ENCODE results near the gene ADGRE2.
"Not testable (repeated sequence)": the region's sequence is repeated elsewhere in the genome, so short reads cannot be mapped to it uniquely, and the experiment has no call there.

ADGRE2 gene

GRCh38 chr19:14774373-14774772 is 4.0 kb downstream of the ADGRE2 start:
- Histone ChIP-seq H3K27me3 (ENCODE audit: control insufficient read depth, insufficient read depth, low read length) (peaks cover 7% of the 10 kb centered on the region), H3K4me1 (ENCODE audit: control insufficient read depth, insufficient read depth, low read length) (no peaks in the 10 kb centered on the region), H3K9ac (ENCODE audit: low read length) (no peak overlapping the region), H3K36me3 (ENCODE audit: control insufficient read depth, insufficient read depth, low read length) (no peaks in the 10 kb centered on the region), H3K9me3 (ENCODE audit: control insufficient read depth, low read length) (no peaks in the 10 kb centered on the region), H3K4me3 (ENCODE audit: low read length) (no peak overlapping the region)

- not testable (repeated sequence) for H3K9me3 ChIP-seq (ENCODE audit: control insufficient read depth, low read length); H3K4me1 ChIP-seq (ENCODE audit: control insufficient read depth, insufficient read depth, low read length); H3K27me3 ChIP-seq (ENCODE audit: control insufficient read depth, insufficient read depth, low read length); H3K9ac ChIP-seq (ENCODE audit: low read length); H3K4me3 ChIP-seq (ENCODE audit: low read length); H3K36me3 ChIP-seq (ENCODE audit: control insufficient read depth, insufficient read depth, low read length)
These were observed 4.6 kb downstream of the ADGRE2 start for GRCh38 chr19:14773722-14774121.

- no peak overlapping the region for H3K4me3 ChIP-seq (ENCODE audit: low read length)
- no peaks in the 10 kb centered on the region for H3K9me3 ChIP-seq (ENCODE audit: control insufficient read depth, low read length)
- peaks cover 7% of the 10 kb centered on the region for H3K27me3 ChIP-seq (ENCODE audit: control insufficient read depth, insufficient read depth, low read length)
- no peaks in the 10 kb centered on the region for H3K4me1 ChIP-seq (ENCODE audit: control insufficient read depth, insufficient read depth, low read length)
- no peak overlapping the region for H3K9ac ChIP-seq (ENCODE audit: low read length)
- H3K36me3 ChIP-seq (ENCODE audit: control insufficient read depth, insufficient read depth, low read length) = no peaks in the 10 kb centered on the region
These were observed 5.4 kb downstream of the ADGRE2 start for GRCh38 chr19:14772995-14773394.

GRCh38 chr19:14772467-14772866 is 5.9 kb downstream of the ADGRE2 start:
- H3K27me3 ChIP-seq (ENCODE audit: control insufficient read depth, insufficient read depth, low read length) = peaks cover 7% of the 10 kb centered on the region
- no peak overlapping the region for H3K4me3 ChIP-seq (ENCODE audit: low read length)
- no peaks in the 10 kb centered on the region for H3K4me1 ChIP-seq (ENCODE audit: control insufficient read depth, insufficient read depth, low read length)
- no peaks in the 10 kb centered on the region for H3K9me3 ChIP-seq (ENCODE audit: control insufficient read depth, low read length)
- no peak overlapping the region for H3K9ac ChIP-seq (ENCODE audit: low read length)
- H3K36me3 ChIP-seq (ENCODE audit: control insufficient read depth, insufficient read depth, low read length) = no peaks in the 10 kb centered on the region

GRCh38 chr19:14770944-14771839 is 7.2 kb downstream of the ADGRE2 start:
- H3K4me3 ChIP-seq (ENCODE audit: low read length) = no peak overlapping the region
- peaks cover 3% of the 10 kb centered on the region for H3K27me3 ChIP-seq (ENCODE audit: control insufficient read depth, insufficient read depth, low read length)
- no peaks in the 10 kb centered on the region for H3K36me3 ChIP-seq (ENCODE audit: control insufficient read depth, insufficient read depth, low read length)
- H3K9me3 ChIP-seq (ENCODE audit: control insufficient read depth, low read length) = no peaks in the 10 kb centered on the region
- H3K9ac ChIP-seq (ENCODE audit: low read length) = no peak overlapping the region
- H3K4me1 ChIP-seq (ENCODE audit: control insufficient read depth, insufficient read depth, low read length) = no peaks in the 10 kb centered on the region

GRCh38 chr19:14770136-14770535 is 8.2 kb downstream of the ADGRE2 start:
- H3K4me3 ChIP-seq (ENCODE audit: low read length) = no peak overlapping the region
- H3K9me3 ChIP-seq (ENCODE audit: control insufficient read depth, low read length) = no peaks in the 10 kb centered on the region
- H3K4me1 ChIP-seq (ENCODE audit: control insufficient read depth, insufficient read depth, low read length) = no peaks in the 10 kb centered on the region
- H3K27me3 ChIP-seq (ENCODE audit: control insufficient read depth, insufficient read depth, low read length) = no peaks in the 10 kb centered on the region
- H3K9ac ChIP-seq (ENCODE audit: low read length) = no peak overlapping the region
- no peaks in the 10 kb centered on the region for H3K36me3 ChIP-seq (ENCODE audit: control insufficient read depth, insufficient read depth, low read length)

GRCh38 chr19:14769201-14769600 is 9.2 kb downstream of the ADGRE2 start:
- no peak overlapping the region for H3K4me3 ChIP-seq (ENCODE audit: low read length)

GRCh38 chr19:14768001-14768400 is 10.4 kb downstream of the ADGRE2 start:
- H3K9me3 ChIP-seq (ENCODE audit: control insufficient read depth, low read length) = no peaks in the 10 kb centered on the region
- H3K9ac ChIP-seq (ENCODE audit: low read length) = no peak overlapping the region
- H3K27me3 ChIP-seq (ENCODE audit: control insufficient read depth, insufficient read depth, low read length) = no peaks in the 10 kb centered on the region
- H3K36me3 ChIP-seq (ENCODE audit: control insufficient read depth, insufficient read depth, low read length) = no peaks in the 10 kb centered on the region
- no peak overlapping the region for H3K4me3 ChIP-seq (ENCODE audit: low read length)
- no peaks in the 10 kb centered on the region for H3K4me1 ChIP-seq (ENCODE audit: control insufficient read depth, insufficient read depth, low read length)

More at GRCh38 chr19:14769201-14769600, 9.2 kb downstream of the ADGRE2 start:
- Histone ChIP-seq H3K9me3 (ENCODE audit: control insufficient read depth, low read length) (no peaks in the 10 kb centered on the region), H3K36me3 (ENCODE audit: control insufficient read depth, insufficient read depth, low read length) (no peaks in the 10 kb centered on the region), H3K27me3 (ENCODE audit: control insufficient read depth, insufficient read depth, low read length) (no peaks in the 10 kb centered on the region), H3K4me1 (ENCODE audit: control insufficient read depth, insufficient read depth, low read length) (no peaks in the 10 kb centered on the region), H3K9ac (ENCODE audit: low read length) (no peak overlapping the region)

- Histone ChIP-seq H3K27me3 (ENCODE audit: control insufficient read depth, insufficient read depth, low read length) (no peaks in the 10 kb centered on the region), H3K9ac (ENCODE audit: low read length) (no peak overlapping the region), H3K4me1 (ENCODE audit: control insufficient read depth, insufficient read depth, low read length) (no peaks in the 10 kb centered on the region), H3K9me3 (ENCODE audit: control insufficient read depth, low read length) (no peaks in the 10 kb centered on the region), H3K4me3 (ENCODE audit: low read length) (no peak overlapping the region), H3K36me3 (ENCODE audit: control insufficient read depth, insufficient read depth, low read length) (no peaks in the 10 kb centered on the region)
These were observed 10.8 kb downstream of the ADGRE2 start for GRCh38 chr19:14767466-14767971.

GRCh38 chr19:14765841-14766240 is 12.5 kb downstream of the ADGRE2 start:
- not testable (repeated sequence) for H3K9me3 ChIP-seq (ENCODE audit: control insufficient read depth, low read length); H3K27me3 ChIP-seq (ENCODE audit: control insufficient read depth, insufficient read depth, low read length); H3K36me3 ChIP-seq (ENCODE audit: control insufficient read depth, insufficient read depth, low read length); H3K4me3 ChIP-seq (ENCODE audit: low read length); H3K9ac ChIP-seq (ENCODE audit: low read length); H3K4me1 ChIP-seq (ENCODE audit: control insufficient read depth, insufficient read depth, low read length)

- H3K9ac ChIP-seq (ENCODE audit: low read length); H3K4me3 ChIP-seq (ENCODE audit: low read length); H3K36me3 ChIP-seq (ENCODE audit: control insufficient read depth, insufficient read depth, low read length): not testable (repeated sequence)
These were observed 13.0 kb downstream of the ADGRE2 start for GRCh38 chr19:14765403-14765802.

GRCh38 chr19:14764401-14764800 is 14.0 kb downstream of the ADGRE2 start:
- no peak overlapping the region for H3K9ac ChIP-seq (ENCODE audit: low read length)
- no peaks in the 10 kb centered on the region for H3K36me3 ChIP-seq (ENCODE audit: control insufficient read depth, insufficient read depth, low read length)
- no peak overlapping the region for H3K4me3 ChIP-seq (ENCODE audit: low read length)
- H3K4me1 ChIP-seq (ENCODE audit: control insufficient read depth, insufficient read depth, low read length) = no peaks in the 10 kb centered on the region
- H3K27me3 ChIP-seq (ENCODE audit: control insufficient read depth, insufficient read depth, low read length) = no peaks in the 10 kb centered on the region
- no peaks in the 10 kb centered on the region for H3K9me3 ChIP-seq (ENCODE audit: control insufficient read depth, low read length)

More at GRCh38 chr19:14765403-14765802, 13.0 kb downstream of the ADGRE2 start:
- H3K4me1 ChIP-seq (ENCODE audit: control insufficient read depth, insufficient read depth, low read length); H3K27me3 ChIP-seq (ENCODE audit: control insufficient read depth, insufficient read depth, low read length); H3K9me3 ChIP-seq (ENCODE audit: control insufficient read depth, low read length): not testable (repeated sequence)
